Pons (tissue), 1 donor: ENCODE results near the gene ROBO1.

ENCODE experiments used
- DNase-seq: peaks from one replicate; pipeline ENCODE4 v3.0.0-alpha.2; 2016; ENCODE audit warnings: low spot score

The ROBO1 gene

DNA sequence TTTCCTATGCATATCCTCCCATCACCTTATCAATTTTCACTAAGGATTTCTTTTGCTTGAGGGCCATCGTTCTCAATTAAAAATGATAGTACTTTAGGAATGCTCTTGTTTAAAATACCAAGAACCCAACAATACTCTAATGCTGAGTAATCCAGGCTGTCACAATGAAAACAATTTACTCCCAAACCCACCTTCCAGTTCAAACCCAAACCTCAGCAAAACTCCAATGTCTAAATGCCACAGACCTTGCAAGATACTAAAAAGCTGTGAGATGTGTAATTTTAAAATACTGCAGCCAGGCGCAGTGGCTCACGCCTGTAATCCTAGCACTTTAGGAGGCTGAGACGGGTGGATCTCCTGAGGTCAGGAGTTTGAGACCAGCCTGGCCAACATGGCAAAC lies 889.8 kb downstream of the ROBO1 start:
- DNase-seq, result no peak

GRCh38 chr3:78875851-78876250 lies 891.9 kb downstream of the ROBO1 start:
- DNase-seq, result no peak

DNA sequence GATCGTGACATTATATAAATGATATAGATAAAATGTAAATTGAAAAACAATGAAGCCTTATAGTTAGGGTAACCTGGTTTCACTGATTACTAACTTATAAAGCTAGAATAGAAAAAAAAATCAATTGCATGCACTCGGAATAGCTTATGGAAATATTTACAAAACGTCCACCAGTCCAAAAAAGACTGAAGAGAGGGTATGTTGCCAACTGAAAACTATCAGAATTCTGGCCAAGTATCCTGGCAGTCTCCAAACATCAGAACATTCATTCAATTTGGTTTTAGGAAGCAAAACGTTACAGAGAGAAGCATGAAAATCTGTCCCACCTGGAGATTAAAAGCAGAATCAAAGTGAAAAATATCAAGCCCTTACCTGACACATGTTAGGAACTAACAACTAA lies 892.4 kb downstream of the ROBO1 start:
- no peak for DNase-seq

GRCh38 chr3:78873641-78874040 lies 894.2 kb downstream of the ROBO1 start:
- no peak for DNase-seq

- DNase-seq, result peak; percentile 55
Observed at GRCh38 chr3:78872195-78872594, 895.6 kb downstream of the ROBO1 start.

GRCh38 chr3:78871048-78871447 lies 896.8 kb downstream of the ROBO1 start:
- no peak for DNase-seq

DNA sequence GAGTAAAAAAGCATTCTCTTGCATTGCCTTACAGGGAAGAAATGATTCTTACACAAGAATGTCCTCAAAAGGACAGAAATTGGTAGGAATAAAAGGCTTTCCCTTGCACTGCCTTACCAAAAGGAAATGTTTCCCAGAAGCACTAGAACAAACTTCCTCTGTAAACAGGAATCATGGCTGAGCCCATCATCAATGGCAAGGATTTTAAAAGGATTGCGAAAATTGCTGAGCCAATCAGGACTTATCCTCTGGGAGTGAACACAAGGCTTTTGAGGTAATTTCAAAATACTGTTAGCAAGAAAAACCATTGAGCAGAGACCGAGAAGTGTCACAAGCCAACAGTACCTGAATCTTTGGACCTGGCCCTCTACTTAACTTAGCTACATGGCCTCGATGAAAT lies 897.3 kb downstream of the ROBO1 start:
- DNase-seq, result no peak

- DNase-seq, result no peak
Observed at GRCh38 chr3:78868570-78868969, 899.2 kb downstream of the ROBO1 start.

GRCh38 chr3:78867409-78868372 lies 900.1 kb downstream of the ROBO1 start:
- no peak for DNase-seq

DNA sequence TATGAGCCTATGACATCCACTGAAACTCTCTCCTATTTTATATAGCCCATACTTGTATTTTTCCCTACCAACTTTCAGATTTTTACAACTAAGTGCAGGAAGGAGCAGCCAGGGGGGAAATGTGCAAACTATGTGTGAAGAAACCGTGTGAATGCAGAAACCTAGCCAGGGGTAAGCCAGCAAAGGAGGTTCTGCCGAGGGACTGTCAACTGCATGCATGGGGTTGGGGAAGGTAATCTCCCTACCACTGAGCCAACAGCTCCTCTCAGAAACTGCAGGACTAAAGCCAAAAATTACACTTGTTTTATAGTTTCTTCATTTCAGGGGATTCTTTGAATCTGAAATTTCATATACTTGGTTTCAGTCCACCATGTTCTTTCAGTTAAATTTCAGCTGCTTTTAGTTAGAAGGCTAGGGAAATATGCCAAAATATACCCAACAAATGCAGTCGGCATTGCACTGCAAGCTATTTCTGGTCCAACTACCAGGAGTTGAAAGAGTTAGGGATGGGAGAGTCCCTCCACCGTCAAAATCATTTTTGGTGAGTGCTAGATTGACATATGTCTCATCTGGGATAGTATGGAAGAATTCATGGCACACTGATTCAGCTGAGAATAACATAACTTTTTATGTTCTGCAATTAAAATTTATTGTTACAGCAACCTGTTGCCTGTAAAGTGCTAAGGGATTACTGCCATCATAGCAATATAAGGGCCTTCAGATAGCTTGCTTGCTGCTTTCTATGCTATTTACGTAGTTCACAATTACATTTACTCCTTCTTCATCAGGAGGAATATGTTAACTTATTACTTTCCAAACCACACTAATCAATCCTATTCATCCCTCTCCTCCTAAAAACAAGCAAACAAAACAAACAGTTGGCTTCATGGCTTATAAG lies 904.2 kb downstream of the ROBO1 start:
- no peak for DNase-seq

- no peak for DNase-seq
Observed at GRCh38 chr3:78861156-78861555, 906.6 kb downstream of the ROBO1 start.

DNA sequence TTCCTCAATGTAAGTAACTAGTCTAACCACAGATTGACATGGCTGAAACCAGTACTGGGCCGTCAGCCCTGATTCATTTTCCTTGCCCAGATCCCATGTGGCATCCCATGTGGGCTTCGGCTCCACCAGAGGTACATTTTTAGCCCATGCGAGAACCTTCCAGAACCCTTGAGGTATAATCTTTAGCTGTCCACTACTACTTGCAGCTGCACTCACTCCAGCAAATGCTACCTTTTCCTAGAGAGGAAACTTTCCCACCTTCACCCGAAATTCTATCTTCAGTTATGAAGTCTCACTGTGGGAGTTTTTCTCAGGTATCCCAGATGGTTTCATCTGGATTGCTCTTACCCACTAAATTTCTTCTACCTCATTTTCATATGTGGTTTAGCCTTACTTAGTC lies 907.2 kb downstream of the ROBO1 start:
- no peak for DNase-seq

GRCh38 chr3:78858910-78859309 lies 908.9 kb downstream of the ROBO1 start:
- no peak for DNase-seq

- DNase-seq, result no peak
Observed at GRCh38 chr3:78858174-78858573, 909.6 kb downstream of the ROBO1 start.

- no peak for DNase-seq
Observed at GRCh38 chr3:78857494-78858111, 910.2 kb downstream of the ROBO1 start.

GRCh38 chr3:78856164-78856563 lies 911.6 kb downstream of the ROBO1 start:
- DNase-seq, result no peak

GRCh38 chr3:78855190-78855589 lies 912.6 kb downstream of the ROBO1 start:
- no peak for DNase-seq

DNA sequence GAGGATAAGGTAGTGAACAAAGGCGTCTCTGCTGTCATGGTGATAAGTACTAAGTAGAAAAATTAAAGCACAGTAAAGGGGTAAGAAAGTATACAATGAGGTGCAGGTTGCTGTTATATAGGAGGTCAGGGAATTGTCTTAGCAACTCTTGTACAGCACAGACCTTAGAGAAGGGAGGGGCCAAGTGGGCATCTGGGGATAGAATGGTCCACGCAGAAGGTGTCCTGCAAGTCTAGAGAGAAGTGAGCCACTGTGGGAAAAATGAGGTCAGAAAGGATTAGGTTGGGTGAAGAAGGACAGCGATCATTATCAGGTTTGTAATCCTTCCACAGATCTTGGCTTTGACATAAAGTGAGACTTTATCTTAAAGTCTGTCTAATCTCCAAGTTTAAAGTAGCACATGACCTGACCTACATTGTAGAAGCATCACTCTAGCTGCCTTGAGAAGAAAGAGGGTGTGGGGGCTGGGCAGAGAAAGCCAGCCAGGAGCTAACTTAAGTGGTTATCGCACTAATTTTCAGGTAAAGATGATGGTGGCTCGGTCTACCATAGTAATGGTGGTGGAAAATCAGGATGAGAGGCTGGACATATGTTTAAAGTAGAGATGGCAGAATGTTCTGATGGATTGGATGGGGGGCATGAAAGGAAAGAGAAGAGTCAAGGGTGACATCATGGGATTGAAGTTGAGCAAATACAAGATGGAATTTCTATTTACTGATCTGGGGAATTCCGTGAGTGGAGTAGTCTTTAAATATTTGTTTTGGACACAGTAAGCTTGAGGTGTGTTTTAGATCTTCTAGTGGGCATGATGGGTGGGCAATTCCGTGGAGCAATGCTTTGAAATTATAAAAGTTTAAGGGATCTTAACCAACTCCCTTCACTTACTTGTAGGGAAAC lies 919.2 kb downstream of the ROBO1 start:
- no peak for DNase-seq

GRCh38 chr3:78847603-78848002 lies 920.2 kb downstream of the ROBO1 start:
- no peak for DNase-seq

DNA sequence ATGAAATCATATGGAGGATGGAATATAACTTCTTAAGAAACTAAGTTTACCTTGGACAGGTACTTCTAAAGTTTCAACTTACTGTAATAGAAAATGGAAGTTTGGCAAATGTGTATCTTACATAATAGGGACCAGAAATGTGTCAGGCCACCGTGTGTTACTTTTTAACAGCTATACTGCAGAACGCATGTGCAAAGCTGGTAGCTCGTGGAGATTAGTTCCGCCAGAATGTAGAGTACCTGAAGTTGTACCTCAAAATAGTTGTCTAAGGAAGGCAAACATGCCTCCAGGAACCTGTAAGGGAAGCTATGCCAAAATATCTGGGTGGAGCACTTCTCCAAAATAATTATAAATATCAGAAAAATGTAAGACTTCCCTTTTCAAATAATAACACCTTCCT lies 920.6 kb downstream of the ROBO1 start:
- no peak for DNase-seq

DNA sequence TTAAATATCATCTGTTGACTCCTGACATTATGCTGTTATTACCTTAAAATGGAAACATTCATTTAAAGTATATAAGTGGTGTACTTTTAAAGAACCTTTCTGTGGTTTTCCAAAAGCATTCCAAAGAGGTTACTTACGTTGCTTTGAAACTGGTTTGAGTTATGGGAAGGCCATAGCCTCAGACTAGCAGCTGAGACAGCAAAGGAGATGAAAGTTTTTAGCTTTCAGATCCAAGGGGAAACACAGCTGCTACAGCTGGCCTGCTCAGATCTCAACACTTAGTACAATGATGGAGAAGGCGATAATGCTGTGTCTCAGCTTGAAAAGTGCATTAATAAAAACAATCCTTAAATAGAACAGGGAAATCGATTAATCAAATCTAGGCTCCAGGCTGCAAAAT lies 921.1 kb downstream of the ROBO1 start:
- DNase-seq, result no peak
